ENCODE data around the gene FAM111A. TPM values are rescaled to one million over a fixed set of nuclear protein-coding genes. Genes with fewer than 3 reads are reported as not detected.

Gene FAM111A
- total RNA-seq, 3 donors from 2014 or later (not counting 1 experiment from before 2014, with no cell fraction given), result 93.7 to 125 (median 102) TPM

DNA sequence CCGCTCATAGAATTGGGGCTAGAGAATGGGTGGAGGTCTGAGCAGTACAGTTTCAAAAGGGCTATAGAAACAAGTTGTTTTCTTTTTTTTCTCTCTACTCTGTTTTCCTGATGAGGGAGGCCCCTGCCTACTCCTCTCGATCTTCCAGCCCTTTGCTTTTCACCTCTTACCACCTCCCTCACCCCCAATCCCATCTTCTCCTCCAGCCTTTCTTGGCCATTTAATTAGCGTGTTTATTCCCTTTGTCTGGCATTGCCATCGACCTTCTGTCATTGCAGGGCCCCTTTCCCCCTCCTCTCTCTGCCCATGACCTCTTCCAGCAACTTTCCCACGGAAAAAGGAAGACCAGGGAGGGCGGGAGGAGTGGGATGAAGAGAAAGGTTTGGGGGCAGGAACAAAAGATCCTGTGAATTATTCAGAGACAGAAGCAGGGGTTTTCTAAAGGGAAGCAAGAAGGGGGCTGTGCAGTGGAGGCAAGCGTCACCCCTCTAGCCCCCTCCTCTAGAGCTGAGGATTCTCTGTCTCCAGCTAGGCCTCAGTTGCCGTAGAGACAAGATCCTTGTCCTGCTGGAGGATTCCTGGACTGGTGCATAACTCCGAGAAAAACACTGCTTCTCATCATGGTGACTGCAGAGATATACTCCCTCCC, 42.2 kb downstream of the FAM111A start:
- H3K27me3 ChIP-seq (ENCODE audit: control insufficient read depth, insufficient read depth, low read length), result no peaks in the 10 kb centered on the region
- H3K36me3 Mint-ChIP-seq, result no peaks in the 10 kb centered on the region
- DNase-seq, result no peak
- no peaks in the 10 kb centered on the region for H3K4me1 Mint-ChIP-seq
- intact Hi-C loops (cut with micrococcal nuclease), result no loop called here
- WGBS (ENCODE audit: insufficient coverage), result 83% methylated on average over 7 of the region's 9 CpGs
- no peaks in the 10 kb centered on the region for H3K9me3 Mint-ChIP-seq
- TF ChIP-seq, protein P1, sequence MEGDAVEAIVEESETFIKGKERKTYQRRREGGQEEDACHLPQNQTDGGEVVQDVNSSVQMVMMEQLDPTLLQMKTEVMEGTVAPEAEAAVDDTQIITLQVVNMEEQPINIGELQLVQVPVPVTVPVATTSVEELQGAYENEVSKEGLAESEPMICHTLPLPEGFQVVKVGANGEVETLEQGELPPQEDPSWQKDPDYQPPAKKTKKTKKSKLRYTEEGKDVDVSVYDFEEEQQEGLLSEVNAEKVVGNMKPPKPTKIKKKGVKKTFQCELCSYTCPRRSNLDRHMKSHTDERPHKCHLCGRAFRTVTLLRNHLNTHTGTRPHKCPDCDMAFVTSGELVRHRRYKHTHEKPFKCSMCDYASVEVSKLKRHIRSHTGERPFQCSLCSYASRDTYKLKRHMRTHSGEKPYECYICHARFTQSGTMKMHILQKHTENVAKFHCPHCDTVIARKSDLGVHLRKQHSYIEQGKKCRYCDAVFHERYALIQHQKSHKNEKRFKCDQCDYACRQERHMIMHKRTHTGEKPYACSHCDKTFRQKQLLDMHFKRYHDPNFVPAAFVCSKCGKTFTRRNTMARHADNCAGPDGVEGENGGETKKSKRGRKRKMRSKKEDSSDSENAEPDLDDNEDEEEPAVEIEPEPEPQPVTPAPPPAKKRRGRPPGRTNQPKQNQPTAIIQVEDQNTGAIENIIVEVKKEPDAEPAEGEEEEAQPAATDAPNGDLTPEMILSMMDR (IDR thresholded peaks at IDR 0.05), result no peak
- H3K27ac Mint-ChIP-seq, result no peak overlapping the region
- no peaks in the 10 kb centered on the region for H3K36me3 ChIP-seq (ENCODE audit: control insufficient read depth, insufficient read depth, low read length)
- no peaks in the 10 kb centered on the region for H3K9me3 ChIP-seq (ENCODE audit: control insufficient read depth, insufficient read depth, low read length)
- H3K27ac ChIP-seq (ENCODE audit: low read length), result no peak overlapping the region
- no peak for ATAC-seq
- H3K27me3 Mint-ChIP-seq (ENCODE audit: low read depth in 2 of 2), result peaks cover 0 to 3% of the 10 kb centered on the region in 2 donors
- H3K4me3 Mint-ChIP-seq, result no peak overlapping the region
- no peak overlapping the region for H3K4me3 ChIP-seq (ENCODE audit: low read length)
- H3K4me1 ChIP-seq (ENCODE audit: control insufficient read depth, insufficient read depth, low read length), result no peaks in the 10 kb centered on the region

DNA sequence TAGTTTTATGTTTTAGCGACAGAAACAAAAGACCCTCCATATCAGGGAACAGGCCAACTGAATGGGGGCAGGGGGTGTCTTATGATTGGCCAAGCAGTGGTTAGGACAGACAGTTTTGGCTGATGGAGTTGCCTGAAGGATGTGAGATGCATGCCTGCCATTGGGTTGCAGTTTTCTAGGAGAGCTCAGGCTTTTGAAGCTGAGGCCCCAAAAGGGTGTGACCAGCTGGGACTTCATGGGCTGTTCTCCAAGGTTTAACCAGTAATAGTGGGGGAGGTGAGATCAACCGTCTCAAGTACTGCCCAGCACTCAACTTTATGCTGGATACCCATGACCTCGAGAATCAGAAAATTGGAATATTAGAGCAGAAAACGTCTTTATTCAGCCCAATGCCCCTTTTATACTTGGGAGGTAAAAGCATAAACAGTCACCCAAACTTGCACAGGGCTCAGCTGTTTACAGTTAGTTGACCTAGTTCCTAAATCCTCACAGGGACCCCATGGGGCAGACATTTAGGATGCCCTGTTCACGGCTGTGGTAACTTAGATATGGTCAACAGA, 42.8 kb downstream of the FAM111A start:
- 98% methylated on average over 4 of the region's 5 CpGs for WGBS (ENCODE audit: insufficient coverage)
- no peaks in the 10 kb centered on the region for H3K36me3 ChIP-seq (ENCODE audit: control insufficient read depth, insufficient read depth, low read length)
- DNase-seq (no peak), ATAC-seq (no peak)
- TF ChIP-seq, protein P1 (IDR thresholded peaks at IDR 0.05), result no peak
- H3K9me3 ChIP-seq (ENCODE audit: control insufficient read depth, insufficient read depth, low read length), result no peaks in the 10 kb centered on the region
- no peaks in the 10 kb centered on the region for H3K27me3 ChIP-seq (ENCODE audit: control insufficient read depth, insufficient read depth, low read length)
- no peaks in the 10 kb centered on the region for H3K4me1 ChIP-seq (ENCODE audit: control insufficient read depth, insufficient read depth, low read length)
- Mint-ChIP-seq H3K9me3 (no peaks in the 10 kb centered on the region), H3K4me1 (no peaks in the 10 kb centered on the region), H3K27me3 (ENCODE audit: low read depth in 2 of 2) (peaks cover 0 to 3% of the 10 kb centered on the region in 2 donors), H3K27ac (no peak overlapping the region), H3K4me3 (no peak overlapping the region), H3K36me3 (no peaks in the 10 kb centered on the region)
- H3K27ac ChIP-seq (ENCODE audit: low read length), result no peak overlapping the region
- no peak overlapping the region for H3K4me3 ChIP-seq (ENCODE audit: low read length)
- intact Hi-C loops (cut with micrococcal nuclease), result no loop called here

DNA sequence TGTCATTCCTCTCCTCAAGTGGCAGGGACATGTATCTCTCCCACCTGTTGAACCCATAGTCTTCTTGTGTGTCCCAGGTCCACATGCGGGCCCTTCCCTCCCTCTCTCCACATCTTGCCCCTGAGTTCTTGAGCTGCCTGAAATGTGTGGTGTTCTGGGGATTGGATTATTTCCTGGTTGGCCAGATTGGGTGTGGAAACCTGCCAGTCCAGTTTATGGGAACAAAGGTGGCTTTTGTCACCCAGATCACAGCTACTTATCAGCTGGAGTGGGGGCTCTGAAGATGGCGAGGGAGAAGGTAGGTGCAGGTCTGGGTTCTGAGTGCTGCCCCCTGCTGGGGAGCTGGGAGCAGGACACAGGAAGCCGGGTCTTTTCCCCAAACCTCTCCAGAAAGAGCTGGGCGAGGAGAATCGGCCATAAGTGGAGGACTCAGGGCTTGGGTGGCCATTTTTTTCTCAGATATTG, 43.5 kb downstream of the FAM111A start:
- intact Hi-C loops (cut with micrococcal nuclease), result no loop called here
- H3K27ac Mint-ChIP-seq, result no peak overlapping the region
- no peaks in the 10 kb centered on the region for H3K4me1 ChIP-seq (ENCODE audit: control insufficient read depth, insufficient read depth, low read length)
- no peaks in the 10 kb centered on the region for H3K27me3 ChIP-seq (ENCODE audit: control insufficient read depth, insufficient read depth, low read length)
- DNase-seq, result peak; percentile 37 to 74
- ATAC-seq, result peak; percentile 54 to 77 (median 62)
- H3K27me3 Mint-ChIP-seq (ENCODE audit: low read depth in 2 of 2), result peaks cover 0 to 5% of the 10 kb centered on the region in 2 donors
- no peaks in the 10 kb centered on the region for H3K36me3 Mint-ChIP-seq
- H3K4me1 Mint-ChIP-seq, result no peaks in the 10 kb centered on the region
- no peak overlapping the region for H3K4me3 Mint-ChIP-seq
- TF ChIP-seq, protein P1 (IDR thresholded peaks at IDR 0.05), result peak; percentile 71
- H3K9me3 ChIP-seq (ENCODE audit: control insufficient read depth, insufficient read depth, low read length), result no peaks in the 10 kb centered on the region
- 77% methylated on average over 4 of the region's 5 CpGs for WGBS (ENCODE audit: insufficient coverage)
- H3K4me3 ChIP-seq (ENCODE audit: low read length), result no peak overlapping the region
- no peaks in the 10 kb centered on the region for H3K9me3 Mint-ChIP-seq
- H3K36me3 ChIP-seq (ENCODE audit: control insufficient read depth, insufficient read depth, low read length), result no peaks in the 10 kb centered on the region
- H3K27ac ChIP-seq (ENCODE audit: low read length), result no peak overlapping the region

Measured in natural killer cell (primary cell).